GM12872 (cell line): ENCODE measurements around the gene BLOC1S3.

ENCODE experiments used
- CTCF ChIP-seq: IDR thresholded peaks from 3 replicates; pipeline ENCODE4 v1.5.1; 2011; ENCODE audit warnings: low read depth, mild to moderate bottlenecking, low read length, moderate library complexity; ENCODE audit not compliant: insufficient read depth

The BLOC1S3 gene

DNA sequence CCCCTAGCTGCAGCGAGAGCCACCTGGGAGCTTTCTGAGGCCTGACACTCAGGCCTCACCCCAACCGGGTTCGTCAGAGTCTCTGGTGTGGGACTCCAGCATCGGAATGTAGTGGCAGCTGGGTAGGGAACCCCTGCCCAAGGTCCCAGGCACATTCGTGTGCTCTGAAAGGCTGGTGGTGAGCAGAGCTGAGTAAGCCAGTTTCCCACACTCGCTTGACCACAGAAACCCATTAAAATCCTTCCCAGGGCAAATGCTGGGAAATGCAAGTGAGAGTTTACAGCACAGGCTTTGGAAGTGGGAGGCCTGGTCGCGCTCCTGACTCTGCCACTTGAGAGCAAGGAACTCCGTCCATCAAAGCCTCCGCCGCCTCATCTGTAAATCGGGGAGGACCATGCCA is 4.8 kb upstream of the BLOC1S3 start:
- no peak for TF ChIP-seq CTCF

DNA sequence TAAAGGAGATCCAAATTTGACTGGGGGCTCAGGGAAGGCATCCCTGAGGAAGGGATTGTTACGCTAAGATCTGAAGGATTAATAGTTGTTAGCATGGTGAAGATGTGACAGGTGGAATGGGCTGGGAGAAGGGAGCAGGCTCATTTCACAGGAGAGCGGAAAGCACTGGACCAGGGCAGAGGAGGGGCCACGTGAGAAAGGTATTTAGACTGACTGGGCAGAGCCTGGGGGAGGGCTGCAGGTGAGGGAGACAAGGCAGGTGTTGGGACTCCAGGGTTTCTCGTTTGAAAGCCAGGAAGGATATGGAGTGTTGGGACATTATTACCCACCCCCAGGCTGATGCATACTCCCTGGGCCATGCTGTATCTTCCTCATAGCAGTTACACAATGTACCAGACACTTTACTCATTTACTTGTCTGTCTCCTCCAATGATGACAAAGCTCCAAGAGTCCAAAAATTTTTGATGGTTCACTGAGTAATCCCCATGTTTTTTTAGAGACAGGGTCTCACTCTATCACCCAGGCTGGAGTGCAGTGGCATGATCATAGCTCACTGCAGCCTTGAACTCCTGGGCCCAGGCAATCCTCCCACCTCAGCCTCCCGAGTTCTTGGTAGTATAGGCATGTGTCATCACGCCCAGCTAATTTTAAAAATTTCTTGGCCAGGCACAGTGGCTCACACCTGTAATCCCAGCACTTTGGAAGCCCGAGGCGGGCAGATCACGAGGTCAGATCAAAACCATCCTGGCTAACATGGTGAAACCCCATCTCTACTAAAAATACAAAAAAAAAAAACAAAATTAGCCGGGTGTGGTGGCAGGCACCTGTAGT is 2.9 kb upstream of the BLOC1S3 start:
- no peak for TF ChIP-seq CTCF

- TF ChIP-seq CTCF = no peak
Observed at GRCh38 chr19:45177817-45178261, 745 bp upstream of the BLOC1S3 start, which contains the start of gene TRAPPC6A. TSS of gene TRAPPC6A (minus strand) at chr19:45178237. CDS start at chr19:45178218, 19 bp downstream.

DNA sequence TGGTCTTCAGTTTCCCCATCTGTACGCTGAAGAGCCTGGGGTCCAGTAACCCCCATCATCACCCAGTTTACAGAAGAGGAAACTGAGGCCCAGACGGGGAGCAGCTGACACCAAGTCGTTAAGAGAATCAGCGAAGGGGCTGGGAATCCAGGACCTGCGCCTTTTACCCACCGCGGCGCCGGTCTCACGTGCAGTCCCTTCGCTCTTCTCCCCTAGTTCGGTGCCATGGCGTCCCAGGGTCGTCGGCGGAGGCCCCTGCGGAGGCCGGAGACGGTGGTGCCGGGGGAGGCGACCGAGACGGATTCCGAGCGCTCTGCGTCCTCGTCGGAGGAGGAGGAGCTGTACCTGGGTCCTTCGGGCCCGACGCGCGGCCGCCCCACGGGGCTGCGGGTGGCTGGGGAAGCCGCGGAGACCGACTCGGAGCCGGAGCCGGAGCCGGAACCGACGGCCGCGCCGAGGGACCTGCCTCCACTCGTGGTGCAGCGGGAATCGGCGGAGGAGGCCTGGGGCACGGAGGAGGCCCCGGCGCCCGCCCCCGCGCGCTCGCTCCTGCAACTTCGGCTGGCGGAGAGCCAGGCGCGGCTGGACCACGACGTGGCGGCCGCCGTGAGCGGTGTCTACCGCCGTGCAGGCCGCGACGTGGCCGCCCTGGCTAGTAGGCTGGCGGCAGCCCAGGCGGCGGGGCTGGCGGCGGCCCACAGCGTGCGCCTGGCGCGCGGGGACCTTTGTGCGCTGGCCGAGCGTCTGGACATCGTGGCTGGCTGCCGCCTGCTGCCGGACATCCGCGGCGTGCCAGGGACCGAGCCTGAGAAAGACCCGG is 698 bp downstream of the BLOC1S3 start:
- TF ChIP-seq CTCF = no peak

GRCh38 chr19:45179892-45180370 is 1.3 kb downstream of the BLOC1S3 start:
- TF ChIP-seq CTCF = no peak

DNA sequence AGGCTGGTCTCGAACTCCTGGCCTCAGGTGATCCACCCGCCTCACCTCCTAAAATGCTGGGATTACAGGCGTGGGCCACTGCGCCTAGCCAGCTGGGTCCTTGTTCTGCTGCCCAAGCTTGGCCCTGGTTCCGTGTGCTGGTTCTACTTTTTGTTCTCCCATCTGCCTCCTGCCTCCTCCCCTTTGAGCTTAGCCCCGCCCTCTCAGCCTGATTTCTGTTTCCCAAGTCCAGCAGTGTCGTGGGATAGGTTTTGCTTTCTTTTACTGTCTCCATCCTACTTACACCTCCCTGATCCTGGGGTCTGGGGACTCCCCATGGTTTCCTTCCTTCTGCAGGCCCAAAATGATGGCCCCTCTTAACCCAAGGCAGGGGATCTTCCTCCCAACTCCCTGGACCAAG is 2.4 kb downstream of the BLOC1S3 start:
- TF ChIP-seq CTCF = no peak

DNA sequence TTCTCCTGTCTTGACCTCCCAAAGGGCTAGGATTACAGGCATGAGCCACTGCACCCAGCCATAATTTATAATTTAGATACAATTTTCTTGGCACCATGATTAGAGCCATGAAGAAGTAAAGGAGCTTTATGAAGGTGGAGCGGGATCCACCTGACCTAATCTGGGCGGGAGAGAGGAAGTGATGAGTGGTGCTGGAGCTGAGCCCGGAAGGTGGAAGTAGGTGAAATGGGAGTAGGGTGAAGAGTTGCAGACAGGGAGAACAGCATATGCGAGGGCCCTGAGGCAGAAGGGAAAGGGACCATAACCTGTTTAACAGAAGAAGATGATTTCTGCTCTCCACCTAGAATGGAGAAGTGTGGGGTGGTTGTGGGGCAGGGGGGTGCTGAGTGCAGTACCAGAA is 4.2 kb downstream of the BLOC1S3 start:
- TF ChIP-seq CTCF = no peak
